CD4-positive, CD25-positive, alpha-beta regulatory T cell (primary cell): ENCODE data around the gene VPS9D1. TPM values are rescaled to one million over a fixed set of nuclear protein-coding genes. Genes with fewer than 3 reads are reported as not detected.

Experiments used
- ATAC-seq, 2 donors: fragments of 150-1000 bp; cut with Tn5 transposase; one replicate each; pipeline ENCODE4 v1.10.0; 2021; ENCODE audit warnings: low read depth in 2 of 2, moderate number of reproducible peaks in 2 of 2, moderate library complexity in 1 of 2
- DNase-seq, 3 donors: peaks; one replicate each; pipeline versions ENCODE4 v3.0.0 to v3.0.0-alpha.2; 2012 to 2022; ENCODE audit warnings: mixed read lengths in 1 of 3
- H3K27ac ChIP-seq: one replicate; pipeline ENCODE4 v1.7.0; 2013; ENCODE audit warnings: mild to moderate bottlenecking, low read length; ENCODE audit not compliant: insufficient read depth, poor library complexity, severe bottlenecking
- H3K27me3 ChIP-seq: one replicate; pipeline ENCODE4 v1.7.0; 2013; ENCODE audit warnings: low read length; ENCODE audit not compliant: control insufficient read depth, insufficient read depth
- H3K36me3 ChIP-seq: one replicate; pipeline ENCODE4 v1.7.0; 2013; ENCODE audit warnings: mild to moderate bottlenecking, low read length, moderate library complexity; ENCODE audit not compliant: control insufficient read depth, insufficient read depth
- H3K4me1 ChIP-seq: 2 replicates; pipeline ENCODE4 v1.7.0; 2013; ENCODE audit warnings: mild to moderate bottlenecking, low read length; ENCODE audit not compliant: insufficient read depth, control insufficient read depth, poor library complexity, severe bottlenecking
- H3K4me3 ChIP-seq: one replicate; pipeline ENCODE4 v1.7.0; 2013; ENCODE audit warnings: low read depth, mild to moderate bottlenecking, low read length, moderate library complexity
- H3K9me3 ChIP-seq, 2 experiments: 1 replicate in 1 of 2; 2 replicates in 1 of 2; pipeline ENCODE4 v1.7.0; 2013; ENCODE audit warnings: low read length in 2 of 2, mild to moderate bottlenecking in 1 of 2, moderate library complexity in 1 of 2; ENCODE audit not compliant: control insufficient read depth in 2 of 2
- H3K27ac Mint-ChIP-seq, 3 donors: one replicate each; pipeline ENCODE4 v1.8.0; 2020 to 2022; ENCODE audit warnings: mild to moderate bottlenecking in 3 of 3, mixed read lengths in 3 of 3, moderate library complexity in 2 of 3
- H3K27me3 Mint-ChIP-seq: one replicate; pipeline ENCODE4 v1.8.0; 2022; ENCODE audit warnings: mild to moderate bottlenecking, mixed read lengths
- H3K36me3 Mint-ChIP-seq: one replicate; pipeline ENCODE4 v1.8.0; 2020; ENCODE audit warnings: mixed read lengths
- H3K4me1 Mint-ChIP-seq, 4 donors: one replicate each; pipeline ENCODE4 v1.8.0; 2020 to 2022; ENCODE audit warnings: mixed read lengths in 4 of 4, mild to moderate bottlenecking in 1 of 4
- H3K4me3 Mint-ChIP-seq, 4 donors: one replicate each; pipeline ENCODE4 v1.8.0; 2020 to 2022; ENCODE audit warnings: mild to moderate bottlenecking in 4 of 4, mixed read lengths in 4 of 4, moderate library complexity in 3 of 4
- H3K9me3 Mint-ChIP-seq, 7 donors: one replicate each; pipeline ENCODE4 v1.8.0; 2020 to 2022; ENCODE audit warnings: mixed read lengths in 7 of 7, mild to moderate bottlenecking in 3 of 7, moderate library complexity in 2 of 7
- polyA plus RNA-seq, 4 donors: library from polyadenylated mRNA; unstranded; fragments of 300-500 nt; fragmentation: Illumina TruSeq; gene quantifications; one replicate each; pipeline ENCODE4 v1.2.3, GENCODE V29; 2021
- total RNA-seq: library from RNA; stranded (reverse); gene quantifications from one replicate; pipeline ENCODE4 v1.2.3, GENCODE V29; 2022

VPS9D1 gene
- total and polyA plus RNA-seq, 5 donors from 2014 or later: 0.13 to 22.0 (median 0.35) TPM

GRCh38 chr16:89732142-89732917 is 11.6 kb upstream of the VPS9D1 start:
- Histone ChIP-seq H3K27ac (peak overlapping the region; percentile 20), H3K36me3 (peaks cover 90% of the 10 kb centered on the region), H3K4me1 (peaks cover 27% of the 10 kb centered on the region), H3K27me3 (no peaks in the 10 kb centered on the region), H3K9me3 (no peaks in the 10 kb centered on the region), H3K4me3 (no peak overlapping the region)
- H3K9me3 Mint-ChIP-seq: no peaks in the 10 kb centered on the region
- peak overlapping the region in 1 of 3 donors; percentile 21 for H3K27ac Mint-ChIP-seq
- H3K4me3 Mint-ChIP-seq: peak overlapping the region in 2 of 4 donors; percentile 58 to 60
- no peaks in the 10 kb centered on the region for H3K27me3 Mint-ChIP-seq
- H3K4me1 Mint-ChIP-seq: peaks cover 6 to 67% (median 26%) of the 10 kb centered on the region in 4 donors
- ATAC-seq: no peak
- H3K36me3 Mint-ChIP-seq: peaks cover 38% of the 10 kb centered on the region
- no peak for DNase-seq

GRCh38 chr16:89730610-89731234 is 10.0 kb upstream of the VPS9D1 start:
- Mint-ChIP-seq H3K4me1 (peaks cover 10 to 68% (median 23%) of the 10 kb centered on the region in 4 donors), H3K9me3 (no peaks in the 10 kb centered on the region), H3K27ac (no peak overlapping the region), H3K36me3 (peaks cover 42% of the 10 kb centered on the region), H3K4me3 (no peak overlapping the region), H3K27me3 (no peaks in the 10 kb centered on the region)
- DNase-seq: no peak
- Histone ChIP-seq H3K27ac (no peak overlapping the region), H3K27me3 (no peaks in the 10 kb centered on the region), H3K4me1 (peaks cover 27% of the 10 kb centered on the region), H3K4me3 (no peak overlapping the region), H3K9me3 (no peaks in the 10 kb centered on the region), H3K36me3 (peaks cover 89% of the 10 kb centered on the region)
- no peak for ATAC-seq

- ATAC-seq (no peak), DNase-seq (no peak)
- Mint-ChIP-seq H3K27me3 (no peaks in the 10 kb centered on the region), H3K4me1 (peaks cover 10 to 66% (median 22%) of the 10 kb centered on the region in 4 donors), H3K36me3 (peaks cover 38% of the 10 kb centered on the region), H3K9me3 (no peaks in the 10 kb centered on the region), H3K4me3 (peak overlapping the region in 2 of 4 donors; percentile 38 to 90), H3K27ac (no peak overlapping the region)
- Histone ChIP-seq H3K9me3 (no peaks in the 10 kb centered on the region), H3K4me3 (no peak overlapping the region), H3K27ac (no peak overlapping the region), H3K4me1 (peaks cover 34% of the 10 kb centered on the region), H3K36me3 (peaks cover 88% of the 10 kb centered on the region), H3K27me3 (no peaks in the 10 kb centered on the region)
Measured at GRCh38 chr16:89729863-89730593, 9.3 kb upstream of the VPS9D1 start.

GRCh38 chr16:89729293-89729692 is 8.6 kb upstream of the VPS9D1 start:
- Mint-ChIP-seq H3K9me3 (no peaks in the 10 kb centered on the region), H3K4me1 (peaks cover 10 to 64% (median 18%) of the 10 kb centered on the region in 4 donors), H3K27ac (no peak overlapping the region), H3K36me3 (peaks cover 32% of the 10 kb centered on the region), H3K4me3 (no peak overlapping the region), H3K27me3 (no peaks in the 10 kb centered on the region)
- no peak for DNase-seq
- Histone ChIP-seq H3K36me3 (peaks cover 88% of the 10 kb centered on the region), H3K27ac (no peak overlapping the region), H3K4me1 (peaks cover 41% of the 10 kb centered on the region), H3K9me3 (no peaks in the 10 kb centered on the region), H3K4me3 (no peak overlapping the region), H3K27me3 (no peaks in the 10 kb centered on the region)
- no peak for ATAC-seq

- Histone ChIP-seq H3K27ac (no peak overlapping the region), H3K36me3 (peaks cover 76% of the 10 kb centered on the region), H3K4me1 (peaks cover 58% of the 10 kb centered on the region), H3K9me3 (no peaks in the 10 kb centered on the region), H3K4me3 (peak overlapping the region; percentile 24), H3K27me3 (no peaks in the 10 kb centered on the region)
- Mint-ChIP-seq H3K36me3 (peaks cover 30% of the 10 kb centered on the region), H3K27ac (peak overlapping the region in 1 of 3 donors; percentile 82), H3K27me3 (peaks cover 6% of the 10 kb centered on the region), H3K4me3 (peak overlapping the region; percentile 21 to 88 (median 62)), H3K9me3 (no peaks in the 10 kb centered on the region), H3K4me1 (peaks cover 10 to 69% (median 27%) of the 10 kb centered on the region in 4 donors)
- DNase-seq (no peak), ATAC-seq (no peak)
Measured at GRCh38 chr16:89727406-89728120, 6.9 kb upstream of the VPS9D1 start.

- H3K27me3 Mint-ChIP-seq: peaks cover 14% of the 10 kb centered on the region
- peaks cover 39% of the 10 kb centered on the region for H3K36me3 ChIP-seq
- H3K4me1 Mint-ChIP-seq: peaks cover 4 to 53% (median 23%) of the 10 kb centered on the region in 4 donors
- H3K27ac Mint-ChIP-seq: peak overlapping the region; percentile 96 to 99 (median 97)
- peaks cover 15% of the 10 kb centered on the region for H3K36me3 Mint-ChIP-seq
- ATAC-seq: peak; percentile 36 to 49
- DNase-seq: peak; percentile 60 to 95 (median 85)
- peak overlapping the region; percentile 94 to 100 (median 98) for H3K4me3 Mint-ChIP-seq
- H3K27ac ChIP-seq: peak overlapping the region; percentile 89
- no peaks in the 10 kb centered on the region for H3K9me3 Mint-ChIP-seq
- H3K4me3 ChIP-seq: peak overlapping the region; percentile 75
- no peaks in the 10 kb centered on the region for H3K27me3 ChIP-seq
- no peaks in the 10 kb centered on the region for H3K9me3 ChIP-seq
- H3K4me1 ChIP-seq: peaks cover 76% of the 10 kb centered on the region
Measured at GRCh38 chr16:89723279-89724250, 2.9 kb upstream of the VPS9D1 start.
